LNCaP clone FGC (cell line): ENCODE results near the gene LIPC.

ENCODE experiments used
- DNase-seq: peaks from one replicate; pipeline ENCODE4 v3.0.0-alpha.2; 2011; ENCODE audit warnings: low read depth
- H3K4me3 ChIP-seq: 2 replicates; pipeline ENCODE4 v1.5.1; 2011; ENCODE audit warnings: mild to moderate bottlenecking, low read depth, low read length, control low read depth
- CTCF ChIP-seq: IDR thresholded peaks from 2 replicates; pipeline ENCODE4 v1.5.1; 2012; ENCODE audit warnings: mild to moderate bottlenecking; ENCODE audit not compliant: control insufficient read depth, insufficient read depth; ENCODE audit errors: extremely low read depth

LIPC gene

GRCh38 chr15:58487724-58488120, 55.9 kb downstream of the LIPC start:
- DNase-seq = no peak
- TF ChIP-seq CTCF = no peak
- no peak overlapping the region for H3K4me3 ChIP-seq

GRCh38 chr15:58489289-58490085, 57.7 kb downstream of the LIPC start:
- no peak for TF ChIP-seq CTCF

GRCh38 chr15:58490086-58490887, 58.5 kb downstream of the LIPC start:
- no peak overlapping the region for H3K4me3 ChIP-seq
- no peak for TF ChIP-seq CTCF
- no peak for DNase-seq

More at GRCh38 chr15:58489289-58490085, 57.7 kb downstream of the LIPC start:
- H3K4me3 ChIP-seq = no peak overlapping the region
- DNase-seq = no peak

- no peak for DNase-seq
- TF ChIP-seq CTCF = no peak
- H3K4me3 ChIP-seq = no peak overlapping the region
These were observed 59.2 kb downstream of the LIPC start for GRCh38 chr15:58490888-58491473.

- TF ChIP-seq CTCF = no peak
- DNase-seq = no peak
- no peak overlapping the region for H3K4me3 ChIP-seq
These were observed 59.9 kb downstream of the LIPC start for GRCh38 chr15:58491499-58492202.

- DNase-seq = no peak
- TF ChIP-seq CTCF = no peak
- no peak overlapping the region for H3K4me3 ChIP-seq
These were observed 61.0 kb downstream of the LIPC start for GRCh38 chr15:58492661-58493397.
